HCEC 1CT (cell line): ENCODE data around the gene TBATA.

Source experiments
- DNase-seq: peaks from one replicate; pipeline ENCODE4 v3.0.0-alpha.2; 2017

The TBATA gene

GRCh38 chr10:70785190-70785589 lies at the start of gene TBATA:
TBATA (minus strand) TSS chr10:70785377; CDS start chr10:70783379, 1,998 bp downstream.
- no peak for DNase-seq

GRCh38 chr10:70834441-70835151 lies 49.4 kb upstream of the TBATA start:
- DNase-seq, result no peak

- no peak for DNase-seq
These were observed 48.8 kb upstream of the TBATA start for GRCh38 chr10:70834021-70834420.

GRCh38 chr10:70833601-70834000 lies 48.4 kb upstream of the TBATA start:
- no peak for DNase-seq

GRCh38 chr10:70832852-70833528 lies 47.8 kb upstream of the TBATA start:
- peak; percentile 93 for DNase-seq

GRCh38 chr10:70832221-70832620 lies 47.0 kb upstream of the TBATA start:
- DNase-seq, result no peak

- no peak for DNase-seq
These were observed 45.0 kb upstream of the TBATA start for GRCh38 chr10:70830164-70830563.

- no peak for DNase-seq
These were observed 44.4 kb upstream of the TBATA start for GRCh38 chr10:70829543-70829942.

GRCh38 chr10:70828923-70829322 lies 43.7 kb upstream of the TBATA start:
- no peak for DNase-seq

GRCh38 chr10:70827086-70827757 lies 42.0 kb upstream of the TBATA start:
- DNase-seq, result peak; percentile 65

GRCh38 chr10:70822076-70822820 lies 37.1 kb upstream of the TBATA start:
- no peak for DNase-seq

- no peak for DNase-seq
These were observed 36.0 kb upstream of the TBATA start for GRCh38 chr10:70820976-70821750.

GRCh38 chr10:70816220-70816894 lies 31.2 kb upstream of the TBATA start:
- peak; percentile 87 for DNase-seq

GRCh38 chr10:70815504-70816219 lies 30.5 kb upstream of the TBATA start, which contains the start of gene SGPL1:
SGPL1 (plus strand) TSS chr10:70815948; CDS start chr10:70816854, 906 bp downstream.
- DNase-seq, result peak; percentile 80

- DNase-seq, result no peak
These were observed 28.9 kb upstream of the TBATA start for GRCh38 chr10:70814126-70814525.

- no peak for DNase-seq
These were observed 27.6 kb upstream of the TBATA start for GRCh38 chr10:70812814-70813213.

GRCh38 chr10:70811881-70812280 lies 26.7 kb upstream of the TBATA start:
- DNase-seq, result no peak

GRCh38 chr10:70810967-70811366 lies 25.8 kb upstream of the TBATA start:
- DNase-seq, result no peak

- DNase-seq, result no peak
These were observed 24.5 kb upstream of the TBATA start for GRCh38 chr10:70809726-70810125.

GRCh38 chr10:70809011-70809611 lies 23.9 kb upstream of the TBATA start:
- DNase-seq, result no peak

GRCh38 chr10:70807556-70807955 lies 22.4 kb upstream of the TBATA start:
- DNase-seq, result no peak
